Left lobe of liver (tissue), 2 donors: ENCODE data around the gene ST14. TPM values are rescaled to one million over a fixed set of nuclear protein-coding genes. Genes with fewer than 3 reads are reported as not detected.

Experiments used
- ATAC-seq: fragments of 200-7000 bp; cut with Tn5 transposase; one replicate; pipeline ENCODE4 v1.9.1; 2020; ENCODE audit warnings: mild to moderate bottlenecking, moderate library complexity
- DNase-seq: peaks from one replicate; pipeline ENCODE4 v3.0.0-alpha.2; 2020; ENCODE audit warnings: low spot score
- total RNA-seq: library from RNA; stranded (reverse); gene quantifications from one replicate; pipeline ENCODE4 v1.2.1, GENCODE V29; 2021
- donor health status: DM: no; HTN: no; CAD: no; lungs with moderate emphysema.
- donor health status: DM: no; HTN: yes; CAD: no.

ST14 gene
- total RNA-seq: 3.7 TPM

- no peak for DNase-seq
- peak; percentile 62 for ATAC-seq
These were observed at the start of gene ST14 for GRCh38 chr11:130159657-130160497. TSS of gene ST14 (plus strand) at chr11:130159782. CDS start at chr11:130159980, 198 bp downstream.

- no peak for DNase-seq
- no peak for ATAC-seq
These were observed 49.1 kb upstream of the ST14 start for GRCh38 chr11:130110339-130111108.

GRCh38 chr11:130112071-130112830, 47.3 kb upstream of the ST14 start:
- ATAC-seq (no peak), DNase-seq (no peak)

GRCh38 chr11:130114281-130114680, 45.3 kb upstream of the ST14 start:
- DNase-seq (no peak), ATAC-seq (peak; percentile 50)

GRCh38 chr11:130114726-130115125, 44.9 kb upstream of the ST14 start:
- ATAC-seq (peak; percentile 84), DNase-seq (peak; percentile 79)

- DNase-seq: no peak
- peak; percentile 62 for ATAC-seq
These were observed 44.4 kb upstream of the ST14 start for GRCh38 chr11:130115218-130115617.

GRCh38 chr11:130118165-130118564, 41.4 kb upstream of the ST14 start:
- ATAC-seq (no peak), DNase-seq (no peak)

GRCh38 chr11:130118636-130119387, 40.8 kb upstream of the ST14 start:
- DNase-seq: no peak

GRCh38 chr11:130120045-130120444, 39.5 kb upstream of the ST14 start:
- ATAC-seq: no peak

More at GRCh38 chr11:130118636-130119387, 40.8 kb upstream of the ST14 start:
- no peak for ATAC-seq

GRCh38 chr11:130121445-130121978, 38.1 kb upstream of the ST14 start:
- DNase-seq: no peak
- no peak for ATAC-seq

More at GRCh38 chr11:130120045-130120444, 39.5 kb upstream of the ST14 start:
- no peak for DNase-seq

GRCh38 chr11:130122141-130122575, 37.4 kb upstream of the ST14 start:
- DNase-seq (no peak), ATAC-seq (no peak)

GRCh38 chr11:130123414-130124040, 36.1 kb upstream of the ST14 start:
- no peak for DNase-seq

GRCh38 chr11:130124096-130124495, 35.5 kb upstream of the ST14 start:
- ATAC-seq: peak; percentile 94
- DNase-seq: peak; percentile 89

More at GRCh38 chr11:130123414-130124040, 36.1 kb upstream of the ST14 start:
- no peak for ATAC-seq

- DNase-seq: no peak
- ATAC-seq: no peak
These were observed 33.9 kb upstream of the ST14 start for GRCh38 chr11:130125638-130126037.

GRCh38 chr11:130126516-130126915, 33.1 kb upstream of the ST14 start:
- DNase-seq (no peak), ATAC-seq (no peak)

- ATAC-seq (no peak), DNase-seq (no peak)
These were observed 32.1 kb upstream of the ST14 start for GRCh38 chr11:130127509-130127908.

- ATAC-seq (no peak), DNase-seq (no peak)
These were observed 31.0 kb upstream of the ST14 start for GRCh38 chr11:130128626-130129025.

- no peak for ATAC-seq
- no peak for DNase-seq
These were observed 29.7 kb upstream of the ST14 start for GRCh38 chr11:130129922-130130321.
